ENCODE data around the gene UCKL1. TPM values are rescaled to one million over a fixed set of nuclear protein-coding genes. Genes with fewer than 3 reads are reported as not detected.

Gene UCKL1
- total RNA-seq, 4 donors from 2014 or later: 31.2 to 96.0 (median 50.0) TPM

GRCh38 chr20:63979557-63980316, 23.5 kb upstream of the UCKL1 start, which contains the start of gene SAMD10:
Gene SAMD10, minus strand, starts transcription at chr20:63979642. Its CDS starts 175 bp downstream, at chr20:63979467.
- Histone ChIP-seq H3K27me3 (peaks cover 0 to 20% of the 10 kb centered on the region in 2 donors), H3K36me3 (peaks cover 0 to 16% (median under 1%) of the 10 kb centered on the region in 3 donors), H3K9me3 (no peaks in the 10 kb centered on the region), H3K27ac (peak within 1 kb of the TSS in 3 of 4 donors; percentile 86 to 92 (median 87)), H3K4me1 (peaks cover 0 to 43% (median 31%) of the 10 kb centered on the region in 4 donors), H3K4me3 (peak within 1 kb of the TSS; percentile 57 to 99 (median 86))
- peak in 4 of 5 experiments; percentile 9 to 34 (median 22) for TF ChIP-seq CTCF (IDR thresholded peaks at IDR 0.05)
- no peak for TF ChIP-seq EP300 (IDR thresholded peaks at IDR 0.05)
- TF ChIP-seq POLR2A (IDR thresholded peaks at IDR 0.05): no peak
- 1 to 4% methylated on average over 11 to 15 of the region's 52 CpGs for WGBS, 2 donors
- peak in 1 of 2 donors; percentile 12 for DNase-seq (ENCODE audit: low spot score in 2 of 2)

- H3K9me3 ChIP-seq: no peaks in the 10 kb centered on the region
- peaks cover 0 to 10% (median 0%) of the 10 kb centered on the region in 3 donors for H3K36me3 ChIP-seq
- peaks cover 0 to 48% (median 32%) of the 10 kb centered on the region in 4 donors for H3K4me1 ChIP-seq
- H3K27me3 ChIP-seq: peaks cover 0 to 20% of the 10 kb centered on the region in 2 donors
- 0% methylated on average over 2 to 12 of the region's 47 CpGs for WGBS, 2 donors
- peak overlapping the region; percentile 26 to 88 (median 59) for H3K4me3 ChIP-seq
- H3K27ac ChIP-seq: peak overlapping the region in 3 of 4 donors; percentile 55 to 82 (median 75)
- TF ChIP-seq EP300 (IDR thresholded peaks at IDR 0.05) (no peak), POLR2A (IDR thresholded peaks at IDR 0.05) (no peak), CTCF (IDR thresholded peaks at IDR 0.05) (no peak)
- DNase-seq (ENCODE audit: low spot score in 2 of 2): no peak
These were observed 23.0 kb upstream of the UCKL1 start for GRCh38 chr20:63979229-63979556.

GRCh38 chr20:63978319-63979228, 22.4 kb upstream of the UCKL1 start:
- Histone ChIP-seq H3K4me3 (peak overlapping the region; percentile 26 to 88 (median 59)), H3K36me3 (peaks cover 0 to 8% (median 0%) of the 10 kb centered on the region in 3 donors), H3K4me1 (peaks cover 0 to 54% (median 35%) of the 10 kb centered on the region in 4 donors), H3K27me3 (peaks cover 0 to 20% of the 10 kb centered on the region in 2 donors), H3K27ac (peak overlapping the region in 3 of 4 donors; percentile 55 to 82 (median 75)), H3K9me3 (no peaks in the 10 kb centered on the region)
- no peak for DNase-seq (ENCODE audit: low spot score in 2 of 2)
- TF ChIP-seq CTCF (IDR thresholded peaks at IDR 0.05) (no peak), EP300 (IDR thresholded peaks at IDR 0.05) (no peak), POLR2A (IDR thresholded peaks at IDR 0.05) (no peak)
- WGBS, 2 donors: 9 to 25% methylated on average over 15 to 45 of the region's 52 CpGs

DNA sequence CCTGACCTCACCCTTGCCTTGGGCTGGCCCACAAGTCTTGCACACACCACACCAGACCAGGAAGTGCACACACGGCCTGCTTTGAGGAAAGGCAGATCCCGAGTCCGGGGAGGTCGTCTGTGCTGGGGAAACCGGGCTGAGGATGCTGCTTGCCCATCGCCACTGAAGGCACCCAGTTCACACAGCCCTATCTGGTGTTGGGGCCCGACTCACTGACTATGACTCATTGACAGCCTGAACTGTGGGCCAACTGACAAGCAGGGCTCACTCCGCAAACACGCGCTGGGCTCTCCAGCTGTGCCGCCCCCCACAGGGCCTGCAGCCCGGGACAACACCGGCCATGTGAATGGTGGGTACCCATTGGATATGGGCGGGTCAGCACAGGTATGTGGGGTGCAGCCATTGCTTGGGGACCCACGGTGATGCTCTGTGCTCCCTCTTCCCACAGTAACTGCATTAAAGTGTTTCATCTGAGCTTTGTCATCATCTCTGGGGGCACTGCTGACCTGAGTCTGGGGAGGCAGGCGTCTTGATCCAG, 21.6 kb upstream of the UCKL1 start:
- H3K9me3 ChIP-seq: no peaks in the 10 kb centered on the region
- H3K4me1 ChIP-seq: peaks cover 0 to 53% (median 34%) of the 10 kb centered on the region in 4 donors
- 56 to 66% methylated on average over 4 to 8 of the region's 16 CpGs for WGBS, 2 donors
- H3K27ac ChIP-seq: no peak overlapping the region
- peaks cover 0 to 20% of the 10 kb centered on the region in 2 donors for H3K27me3 ChIP-seq
- peaks cover 0 to 2% (median 0%) of the 10 kb centered on the region in 3 donors for H3K36me3 ChIP-seq
- no peak for TF ChIP-seq EP300 (IDR thresholded peaks at IDR 0.05)
- TF ChIP-seq CTCF (IDR thresholded peaks at IDR 0.05): no peak
- no peak for TF ChIP-seq POLR2A (IDR thresholded peaks at IDR 0.05)
- no peak overlapping the region for H3K4me3 ChIP-seq
- no peak for DNase-seq (ENCODE audit: low spot score in 2 of 2)
